ENCODE results near the gene VSNL1. TPM values are rescaled to one million over a fixed set of nuclear protein-coding genes. Genes with fewer than 3 reads are reported as not detected.

The VSNL1 gene
- total RNA-seq, 3 donors from 2014 or later, result not detected

DNA sequence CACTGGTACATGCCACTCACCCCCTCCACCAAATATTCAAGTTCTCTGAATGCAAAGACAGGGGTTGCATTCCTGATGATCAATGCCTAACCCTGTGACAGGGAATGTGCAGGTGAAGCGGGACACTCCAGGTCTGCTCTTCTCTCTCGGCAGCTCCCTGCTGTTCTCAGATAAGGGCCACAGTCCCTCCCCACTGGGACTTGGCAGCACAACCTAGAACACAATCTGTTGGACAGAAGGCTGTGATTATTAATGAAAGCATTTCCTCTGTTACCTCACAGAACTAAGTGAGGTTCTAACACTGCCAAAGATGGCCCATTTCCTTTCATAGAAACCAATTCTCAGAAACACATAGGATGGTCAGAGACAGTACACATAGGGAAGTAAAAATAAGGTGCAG is 42.7 kb downstream of the VSNL1 start:
- H3K36me3 Mint-ChIP-seq (ENCODE audit: insufficient read depth), result no peaks in the 10 kb centered on the region
- ATAC-seq, result no peak
- DNase-seq, result no peak
- no peak overlapping the region for H3K4me3 Mint-ChIP-seq
- no peaks in the 10 kb centered on the region for H3K9me3 Mint-ChIP-seq
- no peaks in the 10 kb centered on the region for H3K4me1 Mint-ChIP-seq (ENCODE audit: low read depth)
- peaks cover 10% of the 10 kb centered on the region for H3K27me3 Mint-ChIP-seq (ENCODE audit: low read depth)

DNA sequence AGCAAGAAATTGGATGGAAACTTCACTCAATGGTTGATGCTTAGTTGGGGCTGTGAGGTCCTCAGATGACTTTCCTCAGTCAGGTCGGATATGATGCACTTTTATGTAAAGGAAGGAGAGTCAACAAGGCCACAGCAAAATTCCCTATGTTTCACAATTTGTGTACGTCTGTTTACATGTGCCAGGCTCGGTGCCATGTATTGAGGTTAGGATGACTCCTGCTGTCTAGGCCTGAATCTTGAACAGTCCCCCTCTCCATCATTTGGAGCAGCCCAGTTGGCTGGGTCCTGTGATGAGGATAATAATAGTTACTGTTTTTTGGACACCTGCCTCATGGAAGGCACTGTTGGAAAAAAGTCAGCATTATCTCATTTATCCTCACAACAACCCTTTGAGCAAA is 43.1 kb downstream of the VSNL1 start:
- Mint-ChIP-seq H3K9me3 (no peaks in the 10 kb centered on the region), H3K4me3 (no peak overlapping the region), H3K4me1 (ENCODE audit: low read depth) (no peaks in the 10 kb centered on the region), H3K36me3 (ENCODE audit: insufficient read depth) (no peaks in the 10 kb centered on the region), H3K27me3 (ENCODE audit: low read depth) (peaks cover 10% of the 10 kb centered on the region)
- ATAC-seq (no peak), DNase-seq (no peak)

DNA sequence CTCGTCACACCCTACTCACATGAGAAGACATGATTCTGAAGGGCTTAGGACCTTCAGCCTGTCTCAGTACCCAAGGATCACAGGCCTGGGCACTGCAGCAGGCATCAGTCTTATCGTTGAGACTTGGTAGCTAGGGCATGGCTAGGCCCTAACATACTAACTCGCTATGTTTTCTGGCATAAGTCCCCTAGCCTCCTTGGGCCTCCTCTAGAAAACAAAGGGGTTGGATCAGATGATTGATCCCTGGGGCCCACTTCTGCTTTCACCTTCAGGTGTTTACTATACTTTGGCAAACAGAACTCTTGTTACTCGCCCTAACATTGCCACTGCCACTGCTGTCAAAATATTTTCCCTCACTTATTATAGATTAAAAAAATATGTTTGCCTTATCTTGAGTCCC is 44.2 kb downstream of the VSNL1 start:
- peaks cover 8% of the 10 kb centered on the region for H3K27me3 Mint-ChIP-seq (ENCODE audit: low read depth)
- no peak overlapping the region for H3K4me3 Mint-ChIP-seq
- ATAC-seq (no peak), DNase-seq (no peak)
- H3K36me3 Mint-ChIP-seq (ENCODE audit: insufficient read depth), result no peaks in the 10 kb centered on the region
- H3K9me3 Mint-ChIP-seq, result no peaks in the 10 kb centered on the region
- H3K4me1 Mint-ChIP-seq (ENCODE audit: low read depth), result no peaks in the 10 kb centered on the region

DNA sequence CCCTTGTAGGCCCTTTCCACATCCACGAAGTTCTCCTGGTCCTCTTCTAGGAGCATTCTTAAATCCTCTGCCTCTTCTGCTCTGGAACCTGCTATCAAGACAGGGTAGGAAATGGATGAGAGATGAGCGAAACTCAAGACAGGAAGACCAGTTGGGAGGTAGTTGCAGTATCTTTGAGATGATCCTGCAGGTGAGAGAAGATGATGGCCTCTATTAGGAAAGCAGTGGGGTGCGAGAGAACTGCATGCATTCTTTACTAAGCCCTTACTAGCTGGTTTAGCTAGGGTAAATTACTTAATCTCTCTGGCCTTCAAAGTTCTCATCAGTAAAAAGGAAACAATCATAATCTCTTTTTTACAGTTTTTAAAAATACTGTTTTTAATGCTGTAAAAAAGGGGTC is 47.0 kb downstream of the VSNL1 start:
- Mint-ChIP-seq H3K36me3 (ENCODE audit: insufficient read depth) (no peaks in the 10 kb centered on the region), H3K4me3 (no peak overlapping the region), H3K4me1 (ENCODE audit: low read depth) (no peaks in the 10 kb centered on the region), H3K9me3 (no peaks in the 10 kb centered on the region), H3K27me3 (ENCODE audit: low read depth) (peaks cover 10% of the 10 kb centered on the region)
- no peak for ATAC-seq
- no peak for DNase-seq

DNA sequence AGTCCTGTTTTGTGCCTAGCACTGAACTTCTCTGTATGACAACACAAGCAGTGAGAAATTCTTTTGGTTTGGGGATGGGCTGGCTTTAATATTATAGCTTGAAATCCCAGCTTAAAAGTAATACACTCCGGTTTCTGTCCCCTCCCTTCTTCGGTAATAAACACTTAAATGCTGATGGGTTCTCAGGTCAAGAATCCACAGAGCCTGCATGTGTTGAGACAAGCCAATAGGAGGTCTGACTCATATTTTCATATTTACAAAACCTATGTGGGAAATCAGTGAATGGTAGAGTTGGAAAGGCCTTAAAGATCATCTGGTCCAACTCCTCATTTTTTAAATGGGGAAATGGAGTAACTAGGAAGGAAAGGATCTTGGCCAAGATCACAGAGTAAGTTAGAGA is 47.5 kb downstream of the VSNL1 start:
- Mint-ChIP-seq H3K4me3 (no peak overlapping the region), H3K9me3 (no peaks in the 10 kb centered on the region), H3K27me3 (ENCODE audit: low read depth) (peaks cover 10% of the 10 kb centered on the region), H3K4me1 (ENCODE audit: low read depth) (no peaks in the 10 kb centered on the region), H3K36me3 (ENCODE audit: insufficient read depth) (no peaks in the 10 kb centered on the region)
- ATAC-seq (no peak), DNase-seq (no peak)

DNA sequence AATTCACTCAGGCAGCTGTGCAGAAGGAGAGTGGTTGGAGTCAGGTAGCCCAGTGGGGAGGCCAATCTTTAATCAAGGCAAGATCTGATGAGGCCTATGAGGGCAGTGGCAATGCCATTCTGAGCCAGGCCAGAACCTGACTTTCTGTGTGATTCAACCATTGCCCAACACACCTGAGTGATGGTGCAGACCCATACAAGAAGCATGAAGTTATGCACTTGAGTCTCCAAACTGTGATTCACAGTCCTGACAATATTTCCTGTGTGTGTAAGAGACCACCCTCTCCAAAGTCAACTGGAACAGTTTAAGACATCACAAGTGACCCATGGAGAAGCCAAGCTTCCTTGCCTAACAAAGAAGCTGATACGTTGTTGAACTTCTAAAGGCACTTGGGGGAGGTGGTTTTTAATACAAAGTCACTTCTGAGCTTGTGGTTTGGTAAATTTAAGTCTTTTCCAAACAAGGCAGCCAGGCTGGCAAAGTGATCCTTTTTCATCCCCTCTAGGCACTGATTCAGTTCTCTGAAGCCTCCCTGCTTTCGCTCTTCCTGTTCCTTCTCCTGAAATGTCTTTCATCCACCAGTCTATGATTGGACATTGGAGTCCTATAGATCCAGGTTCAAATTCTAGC is 49.0 kb downstream of the VSNL1 start:
- no peaks in the 10 kb centered on the region for H3K9me3 Mint-ChIP-seq
- peaks cover 10% of the 10 kb centered on the region for H3K27me3 Mint-ChIP-seq (ENCODE audit: low read depth)
- H3K36me3 Mint-ChIP-seq (ENCODE audit: insufficient read depth), result no peaks in the 10 kb centered on the region
- no peak for DNase-seq
- no peaks in the 10 kb centered on the region for H3K4me1 Mint-ChIP-seq (ENCODE audit: low read depth)
- no peak overlapping the region for H3K4me3 Mint-ChIP-seq
- ATAC-seq, result no peak

DNA sequence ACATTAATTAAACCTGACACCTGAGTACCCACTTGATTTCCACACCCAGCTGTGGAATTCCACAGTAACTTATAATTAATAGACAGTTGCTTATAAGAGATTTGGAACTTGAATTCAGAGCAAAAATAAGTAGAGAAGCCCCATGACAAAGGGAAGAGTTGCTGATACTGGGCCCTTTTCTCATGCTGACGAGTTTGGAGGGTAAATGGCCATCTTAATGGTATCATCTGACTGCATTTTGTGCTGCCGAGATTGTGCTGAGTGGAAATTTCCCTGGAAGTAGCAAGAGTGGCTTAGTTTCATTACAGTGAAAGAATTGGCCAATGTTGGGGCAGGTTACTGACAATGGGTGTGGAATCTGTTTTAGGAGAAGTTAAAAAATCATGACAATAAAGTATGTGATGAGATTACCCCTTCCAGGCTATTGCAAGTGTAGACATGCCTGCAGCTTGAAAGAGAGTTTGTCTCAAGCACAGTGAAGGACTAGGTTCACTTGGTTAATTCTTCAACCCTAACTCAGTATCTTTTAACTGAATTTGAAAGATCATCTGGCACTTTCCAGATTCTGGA is 49.9 kb downstream of the VSNL1 start:
- no peaks in the 10 kb centered on the region for H3K9me3 Mint-ChIP-seq
- H3K4me1 Mint-ChIP-seq (ENCODE audit: low read depth), result no peaks in the 10 kb centered on the region
- ATAC-seq (no peak), DNase-seq (no peak)
- no peaks in the 10 kb centered on the region for H3K36me3 Mint-ChIP-seq (ENCODE audit: insufficient read depth)
- H3K27me3 Mint-ChIP-seq (ENCODE audit: low read depth), result peaks cover 7% of the 10 kb centered on the region
- no peak overlapping the region for H3K4me3 Mint-ChIP-seq

DNA sequence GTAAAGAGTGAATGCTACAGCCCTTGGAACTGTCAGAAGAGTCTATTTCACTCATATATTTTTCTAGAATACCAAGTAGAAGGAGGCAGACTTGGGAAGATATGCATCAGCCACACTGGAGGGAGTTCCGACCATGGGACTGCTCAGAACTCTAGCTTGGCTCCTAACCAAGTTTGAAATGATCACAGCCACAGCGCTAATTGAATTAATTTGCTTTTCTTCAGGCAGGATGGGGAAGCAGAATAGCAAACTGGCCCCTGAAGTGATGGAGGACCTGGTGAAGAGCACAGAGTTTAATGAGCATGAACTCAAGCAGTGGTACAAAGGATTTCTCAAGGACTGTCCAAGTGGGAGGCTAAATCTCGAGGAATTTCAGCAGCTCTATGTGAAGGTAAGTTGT is 51.4 kb downstream of the VSNL1 start:
- no peaks in the 10 kb centered on the region for H3K9me3 Mint-ChIP-seq
- ATAC-seq (no peak), DNase-seq (no peak)
- H3K4me1 Mint-ChIP-seq (ENCODE audit: low read depth), result no peaks in the 10 kb centered on the region
- H3K27me3 Mint-ChIP-seq (ENCODE audit: low read depth), result peaks cover 5% of the 10 kb centered on the region
- H3K4me3 Mint-ChIP-seq, result no peak overlapping the region
- no peaks in the 10 kb centered on the region for H3K36me3 Mint-ChIP-seq (ENCODE audit: insufficient read depth)

DNA sequence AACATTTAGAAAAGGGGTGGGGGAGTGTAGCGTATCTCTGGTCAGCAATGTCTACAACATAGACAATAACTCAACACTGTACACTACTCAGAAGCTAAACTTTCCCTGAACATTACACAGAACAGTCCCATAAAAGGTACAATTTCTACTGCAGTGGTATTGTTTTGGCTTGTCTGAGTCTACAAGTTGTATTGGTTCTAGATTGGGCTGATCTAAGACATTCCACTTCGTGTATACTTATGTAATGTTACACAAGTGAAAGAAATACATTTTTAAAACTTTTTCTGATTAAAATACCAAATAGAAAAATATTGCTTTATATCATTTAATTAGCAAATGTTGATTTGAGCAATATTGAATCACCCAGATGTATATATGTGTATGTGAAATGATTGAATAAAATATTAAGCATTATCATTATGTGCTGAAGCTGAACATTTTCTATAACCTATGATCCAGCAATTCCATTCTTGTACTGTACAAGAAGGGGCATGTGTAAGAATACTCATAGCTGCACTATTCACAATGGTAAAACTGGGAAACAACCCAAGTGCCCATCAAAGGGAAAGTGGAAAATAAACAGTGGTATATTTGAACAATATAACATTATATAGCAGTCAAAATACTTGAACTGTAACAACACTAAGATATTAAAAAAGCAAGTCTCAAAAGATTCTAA is 52.4 kb downstream of the VSNL1 start:
- ATAC-seq (no peak), DNase-seq (no peak)
- no peaks in the 10 kb centered on the region for H3K9me3 Mint-ChIP-seq
- no peaks in the 10 kb centered on the region for H3K36me3 Mint-ChIP-seq (ENCODE audit: insufficient read depth)
- H3K4me1 Mint-ChIP-seq (ENCODE audit: low read depth), result no peaks in the 10 kb centered on the region
- H3K4me3 Mint-ChIP-seq, result no peak overlapping the region
- H3K27me3 Mint-ChIP-seq (ENCODE audit: low read depth), result peaks cover 9% of the 10 kb centered on the region

DNA sequence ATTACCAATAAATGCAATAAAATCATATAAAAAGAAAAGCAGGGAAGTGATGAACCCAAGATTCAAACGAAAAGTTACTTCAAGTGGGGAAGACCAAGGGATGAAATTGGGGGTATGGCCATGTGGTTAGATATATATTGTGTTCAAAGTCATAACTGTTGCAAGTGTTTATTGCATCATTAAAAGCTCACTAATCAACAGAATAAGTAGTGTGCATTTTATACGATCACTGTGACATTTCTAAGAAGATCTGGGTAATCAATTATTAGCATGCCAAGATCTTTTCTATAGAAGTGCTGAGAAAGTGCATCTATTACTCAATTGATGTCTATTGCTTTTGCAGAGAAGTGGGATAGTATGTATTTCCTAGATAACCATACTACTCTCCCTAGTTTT is 52.9 kb downstream of the VSNL1 start:
- no peak overlapping the region for H3K4me3 Mint-ChIP-seq
- H3K9me3 Mint-ChIP-seq, result no peaks in the 10 kb centered on the region
- ATAC-seq (no peak), DNase-seq (no peak)
- H3K27me3 Mint-ChIP-seq (ENCODE audit: low read depth), result peaks cover 9% of the 10 kb centered on the region
- no peaks in the 10 kb centered on the region for H3K36me3 Mint-ChIP-seq (ENCODE audit: insufficient read depth)
- H3K4me1 Mint-ChIP-seq (ENCODE audit: low read depth), result no peaks in the 10 kb centered on the region

DNA sequence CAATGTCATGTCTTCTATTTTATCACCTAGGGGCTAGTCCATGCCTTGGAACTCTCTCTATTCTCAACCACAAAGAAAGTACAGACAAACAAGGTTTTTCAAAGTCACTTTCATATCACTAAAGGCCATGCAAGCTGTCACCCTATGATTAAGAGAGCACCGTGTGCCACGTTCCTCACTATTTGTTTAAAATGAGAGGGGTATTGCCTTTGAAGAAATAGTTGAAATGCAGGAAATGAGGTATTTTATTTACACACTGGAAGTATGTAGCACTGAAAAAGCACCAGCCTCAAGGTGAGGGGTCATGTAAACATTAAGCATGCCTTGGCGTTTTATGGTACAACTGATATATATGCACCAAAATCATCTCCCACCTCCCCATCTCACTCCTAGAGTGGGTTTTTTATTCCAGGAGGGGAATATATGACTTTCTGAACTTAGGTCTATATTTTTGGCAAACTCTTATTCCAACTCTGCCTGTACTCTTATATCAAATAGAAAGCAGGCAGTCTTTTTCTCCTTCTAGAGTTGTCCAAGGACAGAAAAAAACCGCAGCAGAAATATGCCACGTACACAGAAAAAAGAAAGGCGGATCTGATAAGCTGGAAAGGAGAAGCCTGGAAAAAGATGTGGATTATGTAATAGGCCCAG is 53.5 kb downstream of the VSNL1 start:
- H3K4me3 Mint-ChIP-seq, result no peak overlapping the region

DNA sequence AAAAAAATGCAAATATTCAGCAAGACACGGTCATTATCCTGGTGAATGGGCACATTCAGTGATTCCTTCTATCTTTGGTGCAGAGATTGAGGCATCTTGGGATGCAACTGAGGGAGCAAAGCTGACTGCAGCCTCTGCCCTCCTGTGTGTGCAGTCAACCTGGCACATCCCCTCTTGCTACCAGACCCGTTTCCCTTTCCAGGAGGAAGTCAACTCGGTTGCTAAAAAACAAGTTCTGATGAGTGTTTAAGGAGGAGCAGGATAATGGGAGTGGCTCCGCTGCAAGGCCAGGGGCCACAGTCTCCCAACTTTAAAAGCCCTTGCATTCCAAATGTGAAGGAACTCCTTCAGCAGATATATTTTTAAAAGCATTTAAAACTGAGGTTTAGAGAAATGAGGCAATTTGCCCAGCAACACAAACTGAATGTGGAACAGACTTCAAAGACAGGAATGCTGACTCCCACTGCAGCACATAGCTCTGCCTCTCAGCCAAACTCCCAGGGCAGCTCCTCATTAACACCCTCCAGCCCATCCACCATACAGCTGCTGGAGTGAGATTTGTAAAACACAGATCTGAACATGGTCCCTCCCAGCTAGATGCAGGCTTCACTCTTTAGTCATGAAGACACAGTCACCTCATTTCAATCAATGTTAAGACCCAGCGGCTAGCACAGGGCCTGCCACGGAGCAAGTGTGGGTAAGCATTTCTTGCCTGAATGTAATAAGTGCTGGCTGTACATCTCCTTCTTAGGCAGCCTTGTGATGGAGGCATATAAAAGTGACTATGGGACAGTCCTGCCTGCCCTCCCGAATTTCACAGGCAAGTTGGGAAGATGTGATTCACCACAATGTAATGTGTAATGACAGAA is 54.3 kb downstream of the VSNL1 start:
- DNase-seq (no peak), ATAC-seq (no peak)
- Mint-ChIP-seq H3K27me3 (ENCODE audit: low read depth) (peaks cover 8% of the 10 kb centered on the region), H3K9me3 (no peaks in the 10 kb centered on the region), H3K36me3 (ENCODE audit: insufficient read depth) (no peaks in the 10 kb centered on the region), H3K4me3 (no peak overlapping the region), H3K4me1 (ENCODE audit: low read depth) (no peaks in the 10 kb centered on the region)

More for the DNA sequence above, 53.5 kb downstream of the VSNL1 start:
- no peak for DNase-seq
- Mint-ChIP-seq H3K4me1 (ENCODE audit: low read depth) (no peaks in the 10 kb centered on the region), H3K9me3 (no peaks in the 10 kb centered on the region), H3K27me3 (ENCODE audit: low read depth) (peaks cover 9% of the 10 kb centered on the region), H3K36me3 (ENCODE audit: insufficient read depth) (no peaks in the 10 kb centered on the region)
- ATAC-seq, result no peak

DNA sequence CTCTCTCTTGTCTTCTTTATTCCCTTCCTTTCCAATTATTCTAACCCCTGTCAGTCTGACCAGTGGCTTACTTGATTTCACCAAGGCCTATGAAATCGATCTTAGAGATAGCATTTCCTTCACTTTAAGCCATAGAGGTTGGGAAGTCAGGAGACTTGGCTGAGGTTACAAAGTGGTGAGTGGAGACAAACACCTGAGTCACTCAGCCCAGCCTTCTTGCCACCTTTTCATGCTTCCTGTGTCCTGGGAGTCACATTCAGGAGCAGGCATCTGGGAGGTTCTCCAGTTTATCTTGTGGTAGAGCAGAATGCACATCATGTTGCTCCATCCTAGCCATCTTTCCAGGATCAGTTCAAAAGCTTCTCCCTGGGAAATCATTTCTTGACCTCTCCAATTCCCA is 59.1 kb downstream of the VSNL1 start:
- H3K36me3 Mint-ChIP-seq (ENCODE audit: insufficient read depth), result no peaks in the 10 kb centered on the region
- no peaks in the 10 kb centered on the region for H3K9me3 Mint-ChIP-seq
- H3K27me3 Mint-ChIP-seq (ENCODE audit: low read depth), result peaks cover 13% of the 10 kb centered on the region
- no peak overlapping the region for H3K4me3 Mint-ChIP-seq
- ATAC-seq, result no peak
- no peak for DNase-seq
- no peaks in the 10 kb centered on the region for H3K4me1 Mint-ChIP-seq (ENCODE audit: low read depth)

DNA sequence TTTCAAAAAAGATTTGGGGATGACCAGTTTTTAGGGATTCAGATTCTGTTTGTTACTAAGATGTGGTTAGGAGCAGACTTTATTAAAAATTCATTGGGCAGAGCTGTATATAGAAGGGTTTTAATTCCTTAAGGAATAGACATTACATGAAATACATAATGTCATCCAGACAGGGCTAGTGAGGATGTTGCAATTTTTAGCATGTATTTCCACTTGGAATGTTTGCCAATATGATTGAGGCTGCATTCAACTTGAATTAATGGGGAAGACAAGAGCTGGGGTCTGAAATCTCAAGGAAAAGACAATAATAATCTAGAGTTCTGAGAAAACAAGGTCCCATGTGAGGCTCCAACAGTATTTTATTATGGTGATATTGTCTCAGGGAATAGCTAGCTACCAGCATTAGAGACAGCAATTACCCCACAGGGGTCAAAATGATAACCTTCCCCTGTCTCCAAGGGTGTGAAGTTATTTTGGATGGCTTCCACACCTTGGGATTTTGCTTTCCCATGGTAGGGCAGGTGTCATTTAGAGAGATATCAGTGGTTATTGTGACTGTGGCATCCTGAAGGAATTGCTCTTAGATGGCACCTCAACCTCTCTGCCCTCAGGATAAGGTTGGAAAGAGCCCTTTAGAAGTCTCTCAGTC is 60.2 kb downstream of the VSNL1 start:
- Mint-ChIP-seq H3K4me1 (ENCODE audit: low read depth) (no peaks in the 10 kb centered on the region), H3K27me3 (ENCODE audit: low read depth) (peaks cover 13% of the 10 kb centered on the region), H3K36me3 (ENCODE audit: insufficient read depth) (no peaks in the 10 kb centered on the region), H3K9me3 (no peaks in the 10 kb centered on the region), H3K4me3 (no peak overlapping the region)
- ATAC-seq (no peak), DNase-seq (no peak)

Measured in activated T-cell treated with anti-CD3 and anti-CD28 coated beads, Interleukin-2, amount 50 U/mL, for 4 hours (primary cell).